ENCODE measurements around the gene ROBO1. TPM values are rescaled to one million over a fixed set of nuclear protein-coding genes. Genes with fewer than 3 reads are reported as not detected.

The ROBO1 gene
- total and polyA plus RNA-seq, 2 of the 8 experiments (the other 6 are each of a cell fraction or from before 2014, with no cell fraction given) = 51.4 to 91.0 TPM

DNA sequence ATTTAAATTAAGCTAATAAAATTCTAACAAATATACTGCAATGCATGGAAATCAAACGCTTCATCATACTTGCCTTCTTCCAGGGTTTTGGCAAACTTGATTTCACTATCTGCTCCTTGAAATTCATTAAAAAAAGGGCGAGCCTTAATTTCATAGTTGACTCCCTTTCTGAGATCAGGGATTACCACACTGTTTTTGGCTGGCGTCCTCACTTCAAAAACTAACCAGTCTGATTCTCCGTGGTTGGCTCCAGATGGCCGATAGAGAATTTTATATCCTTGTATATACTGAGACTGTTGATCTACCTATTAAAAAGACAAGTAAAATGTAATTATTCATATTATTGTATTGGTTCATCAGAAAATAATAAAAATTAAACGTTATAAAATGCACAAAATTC is 1106.8 kb downstream of the ROBO1 start (continued):
- no peak for TF ChIP-seq SP1 (IDR thresholded peaks at IDR 0.05; ENCODE audit: low read depth, low read length)
